SK-N-SH (cell line): ENCODE results near the gene EMP3. TPM values are rescaled to one million over a fixed set of nuclear protein-coding genes. Genes with fewer than 3 reads are reported as not detected.

Experiments used
- CTCF ChIA-PET: fragments of 300-600, 350-600 bp; formaldehyde crosslinking; extraction: SDS; loops from one replicate; lab custom pipeline; 2021; lab: Yijun Ruan, JAX
- POLR2A ChIA-PET: fragments of 350-600 bp; sonication (Branson Sonifier 250); formaldehyde crosslinking; extraction: SDS; loops from one replicate; lab custom pipeline; 2020; ENCODE audit warnings: antibody characterized with exemption, inconsistent platforms; lab: Yijun Ruan, JAX
- DNase-seq: peaks from one replicate; pipeline ENCODE4 v3.0.0; 2012
- H2AFZ ChIP-seq: fragments of 200-600 bp; sonication (generic); 2 replicates; pipeline ENCODE4 v1.8.1; 2016; ENCODE audit warnings: antibody characterized with exemption, mild to moderate bottlenecking, low read depth
- H3F3A ChIP-seq: fragments of 200-600 bp; sonication (generic); replicated peaks from 2 replicates; pipeline ENCODE3; 2016; ENCODE audit warnings: antibody characterized with exemption, mild to moderate bottlenecking; ENCODE audit not compliant: insufficient read depth
- H3K27ac ChIP-seq, 2 experiments: fragments of 200-500 bp in 1 of 2; fragments of 200-600 bp in 1 of 2; sonication (Bioruptor generic) in 1 of 2; sonication (generic), shearing (Covaris generic) in 1 of 2; 2 replicates each; pipeline versions ENCODE4 v1.5.1 to v1.6.1; 2014 to 2016; ENCODE audit warnings: low read depth in 2 of 2, inconsistent platforms in 1 of 2, low read length in 1 of 2, mild to moderate bottlenecking in 1 of 2, mixed read lengths in 1 of 2
- H3K27me3 ChIP-seq: fragments of 200-600 bp; sonication (generic), shearing (Covaris generic); 2 replicates; pipeline ENCODE4 v1.6.1; 2016; ENCODE audit warnings: mixed run types; ENCODE audit not compliant: insufficient read depth
- H3K36me3 ChIP-seq, 2 experiments: fragments of 200-500 bp in 1 of 2; fragments of 200-600 bp in 1 of 2; sonication (Bioruptor generic) in 1 of 2; sonication (generic) in 1 of 2; replicated peaks in 1 of 2; 2 replicates each; pipeline versions ENCODE3 to v1.5.1; 2014 to 2016; ENCODE audit warnings: low read length in 1 of 2, mild to moderate bottlenecking in 1 of 2; ENCODE audit not compliant: insufficient read depth in 2 of 2, control insufficient read depth in 1 of 2
- H3K4me1 ChIP-seq, 2 experiments: fragments of 200-500 bp in 1 of 2; fragments of 200-600 bp in 1 of 2; sonication (Bioruptor generic) in 1 of 2; sonication (generic), shearing (Covaris generic) in 1 of 2; 2 replicates each; pipeline versions ENCODE4 v1.5.1 to v1.6.1; 2014 to 2016; ENCODE audit warnings: low read depth in 1 of 2, low read length in 1 of 2, mixed run types in 1 of 2; ENCODE audit not compliant: insufficient read depth in 2 of 2, control insufficient read depth in 1 of 2
- H3K4me2 ChIP-seq: fragments of 200-600 bp; sonication (generic), shearing (Covaris generic); 2 replicates; pipeline ENCODE4 v1.6.1; 2017; ENCODE audit warnings: mixed run types
- H3K4me3 ChIP-seq, 2 experiments: fragments of 200-500 bp in 1 of 2; fragments of 200-600 bp in 1 of 2; sonication (Bioruptor generic) in 1 of 2; sonication (generic), shearing (Covaris generic) in 1 of 2; 2 replicates each; pipeline versions ENCODE4 v1.5.1 to v1.8.1; 2014 to 2016; ENCODE audit warnings: low read depth in 2 of 2, inconsistent platforms in 1 of 2, low read length in 1 of 2, mild to moderate bottlenecking in 1 of 2, mixed read lengths in 1 of 2, moderate library complexity in 1 of 2
- H3K79me2 ChIP-seq: fragments of 200-600 bp; sonication (generic); 2 replicates; pipeline ENCODE4 v1.8.1; 2017; ENCODE audit warnings: mild to moderate bottlenecking; ENCODE audit not compliant: insufficient read depth
- H3K9ac ChIP-seq: fragments of 200-600 bp; sonication (generic); 2 replicates; pipeline ENCODE4 v1.6.1; 2017; ENCODE audit warnings: mixed run types
- H3K9me2 ChIP-seq: fragments of 200-600 bp; sonication (generic); 2 replicates; pipeline ENCODE4 v1.6.1; 2017; ENCODE audit warnings: mixed run types
- H3K9me3 ChIP-seq: fragments of 200-600 bp; sonication (generic); 2 replicates; pipeline ENCODE4 v1.6.1; 2017; ENCODE audit warnings: mixed run types, mild to moderate bottlenecking, moderate library complexity
- H4K20me1 ChIP-seq: fragments of 200-600 bp; sonication (generic); 2 replicates; pipeline ENCODE4 v1.6.1; 2017; ENCODE audit warnings: mild to moderate bottlenecking, mixed run types; ENCODE audit not compliant: insufficient read depth
- CTCF ChIP-seq: fragments of 200-600 bp; sonication (generic); IDR thresholded peaks from 2 replicates; pipeline ENCODE4 v1.6.1; 2017; ENCODE audit warnings: antibody characterized with exemption, mild to moderate bottlenecking, moderate library complexity
- EP300 ChIP-seq, 2 experiments: IDR thresholded peaks; 2 replicates each; pipeline versions ENCODE4 v1.4.0 to v1.6.1; 2012; ENCODE audit warnings: borderline replicate concordance in 1 of 2, low read depth in 1 of 2, low read length in 1 of 2
- EZH2phosphoT487 ChIP-seq: fragments of 200-600 bp; sonication (generic); IDR thresholded peaks from 2 replicates; pipeline ENCODE4 v1.6.1; 2017; ENCODE audit warnings: low read depth, mixed run types, mild to moderate bottlenecking, antibody characterized with exemption, moderate library complexity, borderline replicate concordance
- FOSL2 ChIP-seq: IDR thresholded peaks from 2 replicates; pipeline ENCODE4 v1.4.0; 2012; ENCODE audit warnings: low read depth, mild to moderate bottlenecking, moderate library complexity, borderline replicate concordance
- FOXJ3 ChIP-seq: sonication (generic); formaldehyde crosslinking; IDR thresholded peaks from 2 replicates; pipeline ENCODE4 v1.5.1; 2020; ENCODE audit warnings: mild to moderate bottlenecking, missing genetic modification reagents
- FOXM1 ChIP-seq: IDR thresholded peaks from 2 replicates; pipeline ENCODE4 v1.4.0; 2012; ENCODE audit warnings: low read depth, mild to moderate bottlenecking
- GABPA ChIP-seq: IDR thresholded peaks from 2 replicates; pipeline ENCODE4 v1.4.0; 2012; ENCODE audit warnings: low read depth, mild to moderate bottlenecking
- GATA2 ChIP-seq: sonication (generic); formaldehyde crosslinking; IDR thresholded peaks from 2 replicates; pipeline ENCODE4 v1.5.0; 2020; ENCODE audit warnings: mild to moderate bottlenecking, missing genetic modification reagents
- IRF3 ChIP-seq: fragments of 150-350 bp; IDR thresholded peaks from 2 replicates; pipeline ENCODE4 v1.6.1; 2016; ENCODE audit warnings: mild to moderate bottlenecking, low read depth, low read length
- JUND ChIP-seq: IDR thresholded peaks from 2 replicates; pipeline ENCODE4 v1.4.0; 2012
- MAX ChIP-seq: IDR thresholded peaks from 2 replicates; pipeline ENCODE4 v1.4.0; 2012; ENCODE audit warnings: low read depth
- PBX3 ChIP-seq: IDR thresholded peaks from 2 replicates; pipeline ENCODE4; 2012
- POLR2AphosphoS5 ChIP-seq: IDR thresholded peaks from 2 replicates; pipeline ENCODE4 v1.6.1; 2012; ENCODE audit warnings: low read depth, low read length
- RCOR1 ChIP-seq: fragments of 150-350 bp; IDR thresholded peaks from 2 replicates; pipeline ENCODE4 v1.6.1; 2017; ENCODE audit warnings: antibody characterized with exemption, low read length
- RFX5 ChIP-seq: IDR thresholded peaks from 2 replicates; pipeline ENCODE4 v1.6.1; 2012; ENCODE audit warnings: mild to moderate bottlenecking, improper control_type of control experiment, low read length
- SIN3A ChIP-seq: IDR thresholded peaks from 2 replicates; pipeline ENCODE4 v1.6.1; 2012; ENCODE audit warnings: low read depth, mild to moderate bottlenecking, low read length, moderate library complexity, borderline replicate concordance
- SMC3 ChIP-seq: IDR thresholded peaks from 2 replicates; pipeline ENCODE4 v1.6.1; 2012; ENCODE audit warnings: low read depth, low read length, improper control_type of control experiment
- USF2 ChIP-seq: fragments of 150-350 bp; IDR thresholded peaks from 2 replicates; pipeline ENCODE4 v1.6.1; 2017; ENCODE audit warnings: antibody characterized with exemption, low read length, low read depth, borderline replicate concordance
- WGBS: methylation state at CpG from one replicate; pipeline ENCODE4 v1.1.6; 2017; ENCODE audit warnings: low lambda C conversion rate; 5-methylcytosine and 5-hydroxymethylcytosine counted together
- polyA plus RNA-seq, 3 experiments: library from polyadenylated mRNA; depleted of rRNA; stranded (reverse); fragments of >200 nt; gene quantifications; 2 replicates each; pipeline ENCODE4 v1.2.3, GENCODE V29; 2012

Gene EMP3
- 263 and 277 TPM in 2 replicates for polyA plus RNA-seq (2012; rRNA removed)
- polyA plus RNA-seq (2012; cell fraction: cytosol; rRNA removed) = 125 and 190 TPM in 2 replicates
- 110 and 159 TPM in 2 replicates for polyA plus RNA-seq (2012; cell fraction: nucleus; rRNA removed)

- Histone ChIP-seq H3K36me3 (peaks cover 0 to 19% of the 10 kb centered on the region in 2 experiments), H3K4me3 (peak within 1 kb of the TSS; percentile 50 to 64; a peak in 3 of 4 replicates), H3K4me1 (peaks cover 17 to 28% of the 10 kb centered on the region in 2 experiments), H3K9me2 (no peaks in the 10 kb centered on the region), H3K9ac (peak within 1 kb of the TSS; percentile 98), H3K4me2 (peak within 1 kb of the TSS; percentile 88), H3K79me2 (peaks cover 51% of the 10 kb centered on the region), H2AFZ (0 out of 2 replicates have a peak within 1 kb of the TSS, but pooled peaks have one; percentile 42), H3K9me3 (no peaks in the 10 kb centered on the region), H3K27me3 (no peaks in the 10 kb centered on the region), H4K20me1 (peaks cover 11% of the 10 kb centered on the region), H3K27ac (peak within 1 kb of the TSS; percentile 76 to 98; a peak in 3 of 4 replicates), H3F3A (peaks cover 36% of the 10 kb centered on the region)
- WGBS = 43% methylated on average over 22 of the region's 22 CpGs
- DNase-seq = no peak
- CTCF ChIA-PET = interaction anchor here (1.6 kb wide), 1 partner anchor 11 kb away, joined by 4 read pairs; no protein-coding TSS in a partner anchor
- TF ChIP-seq FOSL2 = 0 out of 2 replicates have a peak, but pooled peaks have one; percentile 1
- TF ChIP-seq FOXJ3 (CRISPR knock-in tag) = no peak
- 0 out of 2 replicates have a peak, but pooled peaks have one; percentile 41 for TF ChIP-seq MAX
- TF ChIP-seq GABPA = no peak
- TF ChIP-seq POLR2AphosphoS5 = peak; percentile 83
- TF ChIP-seq PBX3 = peak; percentile 3; the same call in 1 of the 2 replicates
- POLR2A ChIA-PET = no interaction called here
Observed at GRCh38 chr19:48325265-48325910, at the start of gene EMP3. EMP3 (plus strand) TSS chr19:48325552; CDS start chr19:48326845, 1,293 bp downstream.

- Histone ChIP-seq H2AFZ (no peak overlapping the region), H3K9me3 (no peaks in the 10 kb centered on the region), H3K27ac (no peak overlapping the region), H4K20me1 (no peaks in the 10 kb centered on the region), H3F3A (no peaks in the 10 kb centered on the region), H3K4me1 (no peaks in the 10 kb centered on the region), H3K79me2 (no peaks in the 10 kb centered on the region), H3K36me3 (peaks cover 0 to 7% of the 10 kb centered on the region in 2 experiments), H3K9ac (no peak overlapping the region), H3K27me3 (no peaks in the 10 kb centered on the region), H3K9me2 (no peaks in the 10 kb centered on the region), H3K4me3 (no peak overlapping the region), H3K4me2 (no peak overlapping the region)
- ChIA-PET POLR2A (no interaction called here), CTCF (interaction anchor here (0.8 to 2.0 kb wide), 2 partner anchors 11 to 13 kb away, joined by 5 to 8 read pairs; no protein-coding TSS in a partner anchor)
- DNase-seq = no peak
- WGBS = 88% methylated on average over 8 of the region's 9 CpGs
- TF ChIP-seq CTCF (no peak), JUND (no peak), GATA2 (CRISPR knock-in tag) (no peak), EZH2phosphoT487 (no peak), USF2 (no peak), POLR2AphosphoS5 (no peak), GABPA (no peak), RCOR1 (no peak), RFX5 (no peak), FOXM1 (no peak), SMC3 (no peak), MAX (no peak), PBX3 (no peak), SIN3A (no peak), IRF3 (no peak), EP300 (IDR thresholded peaks at IDR 0.05; ENCODE audit: borderline replicate concordance in 1 of 2, low read depth in 1 of 2, low read length in 1 of 2) (no peak)
Observed at GRCh38 chr19:48279747-48280146, 45.6 kb upstream of the EMP3 start.
